K562 (cell line): Measurements from ENCODE around the gene COL5A3. TPM values are rescaled to one million over a fixed set of nuclear protein-coding genes. Genes with fewer than 3 reads are reported as not detected.

Source experiments
- BHLHE40 ChIP-seq: IDR thresholded peaks from 2 replicates; pipeline ENCODE4 v1.6.1; 2011; ENCODE audit warnings: low read length, improper control_type of control experiment
- CBFA2T2 ChIP-seq: fragments of 450-650 bp; conservative IDR thresholded peaks from 2 replicates; pipeline ENCODE4 v1.6.1; 2017; ENCODE audit warnings: mild to moderate bottlenecking
- CEBPB ChIP-seq: fragments of 450-650 bp; IDR thresholded peaks from 2 replicates; pipeline ENCODE4 v1.6.1; 2016; ENCODE audit warnings: missing genetic modification characterization, missing compliant biosample characterization
- HEY1 ChIP-seq: fragments of 250-450 bp; sonication (Bioruptor Pico); IDR thresholded peaks from 2 replicates; pipeline ENCODE4 v1.5.0; 2020; ENCODE audit warnings: mild to moderate bottlenecking, moderate library complexity, borderline replicate concordance
- JUND ChIP-seq, 2 experiments: IDR thresholded peaks; 2 replicates in 1 of 2; 3 replicates in 1 of 2; pipeline ENCODE4 v1.6.1; 2011; ENCODE audit warnings: borderline replicate concordance in 2 of 2, low read depth in 2 of 2, low read length in 2 of 2, improper control_type of control experiment in 1 of 2, missing biosample characterization in 1 of 2, missing genetic modification characterization in 1 of 2, missing genetic modification reagents in 1 of 2
- KLF16 ChIP-seq: IDR thresholded peaks from 2 replicates; pipeline ENCODE4 v1.6.1; 2016; ENCODE audit warnings: antibody characterized with exemption
- MGA ChIP-seq: fragments of 450-650 bp; IDR thresholded peaks from 2 replicates; pipeline ENCODE4 v1.6.1; 2016; ENCODE audit warnings: mild to moderate bottlenecking, moderate library complexity
- MNT ChIP-seq, 2 experiments: fragments of 450-650 bp; conservative IDR thresholded peaks; 2 replicates each; pipeline ENCODE4 v1.6.1; 2017; ENCODE audit warnings: mild to moderate bottlenecking in 2 of 2, moderate library complexity in 2 of 2
- NEUROD1 ChIP-seq: fragments of 150-350 bp; IDR thresholded peaks from 2 replicates; pipeline ENCODE4 v1.6.1; 2014; ENCODE audit warnings: borderline replicate concordance, low read length, low read depth; ENCODE audit not compliant: partially characterized antibody
- SETDB1 ChIP-seq: IDR thresholded peaks from one replicate; pipeline ENCODE4 v1.6.1; 2012; ENCODE audit warnings: low read length, control low read depth, inconsistent platforms
- SOX6 ChIP-seq: fragments of 450-650 bp; IDR thresholded peaks from 2 replicates; pipeline ENCODE4 v1.6.1; 2014; ENCODE audit warnings: mild to moderate bottlenecking
- TEAD1 ChIP-seq, 2 experiments: fragments of 450-650 bp in 1 of 2; sonication (generic) in 1 of 2; formaldehyde crosslinking; IDR thresholded peaks; 2 replicates each; pipeline versions ENCODE4 v1.4.0 to v1.8.0; 2020 to 2022; ENCODE audit warnings: mild to moderate bottlenecking in 2 of 2, missing genetic modification reagents in 1 of 2
- polyA plus RNA-seq, 8 experiments: library from polyadenylated mRNA; depleted of rRNA in 4 of 8; stranded (reverse) in 5 of 8; unstranded in 3 of 8; fragments of >200 nt; fragmentation: Nextera tagmentation in 2 of 8; fragmentation: Illumina TruSeq in 1 of 8; extraction: Ambion mirVana in 2 of 8; extraction: Trizol in 1 of 8; gene quantifications; 2 replicates each; pipeline versions ENCODE4 v1.2.1 to v1.2.3, GENCODE V29; 2011 to 2014; ENCODE audit warnings: inconsistent platforms in 1 of 8, missing spikeins in 1 of 8
- total RNA-seq, 7 experiments: library from RNA; depleted of rRNA in 6 of 7; stranded (reverse); fragments of >200 nt in 6 of 7; fragmentation: Illumina TruSeq in 2 of 7; extraction: Trizol in 2 of 7; gene quantifications; 2 replicates each; pipeline versions ENCODE4 v1.2.1 to v1.2.3, GENCODE V29; 2011 to 2021; ENCODE audit warnings: low replicate concordance in 1 of 7

Gene COL5A3
- total and polyA plus RNA-seq, 9 of the 15 experiments (the other 6 are each of a cell fraction or from before 2014, with no cell fraction given), result 0.01 to 0.02 TPM; not detected in 7

DNA sequence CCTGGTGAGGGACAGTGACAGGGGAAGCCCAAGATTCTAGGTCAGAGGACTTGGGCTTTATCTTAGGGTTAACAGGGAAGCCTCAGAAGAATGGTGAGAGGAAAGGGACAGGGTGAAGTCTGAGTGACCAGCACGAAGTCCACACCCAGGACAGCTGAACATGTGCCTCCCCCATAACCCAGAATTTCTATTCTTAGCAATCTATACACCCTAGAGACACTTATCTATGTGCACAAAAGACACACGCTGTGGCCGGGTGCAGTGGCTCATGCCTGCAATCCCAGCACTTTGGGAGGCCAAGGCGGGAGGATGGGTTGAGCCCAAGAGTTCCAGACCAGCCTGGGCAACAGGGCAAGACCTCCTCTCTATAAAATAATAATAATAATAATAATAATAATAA is 62.9 kb downstream of the COL5A3 start (continued):
- TF ChIP-seq MGA (peak; percentile 58), TEAD1 (CRISPR knock-in tag; IDR thresholded peaks at IDR 0.05) (no peak), JUND (IDR thresholded peaks at IDR 0.05; ENCODE audit: borderline replicate concordance, low read depth, low read length) (no peak), JUND (tag; IDR thresholded peaks at IDR 0.05; ENCODE audit: borderline replicate concordance, low read depth, low read length) (peak; percentile 21; the same call in 1 of the 3 replicates), KLF16 (peak; percentile 6; the same call in 1 of the 2 replicates), MNT (conservative IDR thresholded peaks at IDR 0.05) (peak in 1 of 2 experiments; percentile 51; a peak in 1 of 4 replicates), HEY1 (CRISPR knock-in tag) (no peak), SETDB1 (no peak), CBFA2T2 (peak; percentile 43; the same call in 1 of the 2 replicates), SOX6 (peak; percentile 42; the same call in 1 of the 2 replicates), BHLHE40 (peak; percentile 46; the same call in 1 of the 2 replicates), NEUROD1 (no peak), CEBPB (tag) (no peak)
